Liver (tissue), 3 donors: ENCODE measurements around the gene POU3F3.

Source experiments
- RAD21 ChIP-seq, 2 donors: IDR thresholded peaks; 2 replicates each; pipeline ENCODE4 v1.6.1; 2016; ENCODE audit warnings: antibody characterized with exemption in 2 of 2, mild to moderate bottlenecking in 2 of 2
- SP1 ChIP-seq: IDR thresholded peaks from 2 replicates; pipeline ENCODE4 v1.6.1; 2018; ENCODE audit warnings: antibody characterized with exemption, mild to moderate bottlenecking
- TF ChIP-seq, protein P1 (sequence below): fragments of 150-350 bp; IDR thresholded peaks from 2 replicates; pipeline ENCODE4 v1.5.1; 2017; ENCODE audit warnings: improper control_type of control experiment, low read depth, low read length; ENCODE audit not compliant: missing input control
- TF ChIP-seq, protein P2 (sequence below): IDR thresholded peaks from 2 replicates; pipeline ENCODE4 v1.6.1; 2016; ENCODE audit warnings: antibody characterized with exemption
- donor health status: healthy.
- donor health status: healthy.

DNA sequence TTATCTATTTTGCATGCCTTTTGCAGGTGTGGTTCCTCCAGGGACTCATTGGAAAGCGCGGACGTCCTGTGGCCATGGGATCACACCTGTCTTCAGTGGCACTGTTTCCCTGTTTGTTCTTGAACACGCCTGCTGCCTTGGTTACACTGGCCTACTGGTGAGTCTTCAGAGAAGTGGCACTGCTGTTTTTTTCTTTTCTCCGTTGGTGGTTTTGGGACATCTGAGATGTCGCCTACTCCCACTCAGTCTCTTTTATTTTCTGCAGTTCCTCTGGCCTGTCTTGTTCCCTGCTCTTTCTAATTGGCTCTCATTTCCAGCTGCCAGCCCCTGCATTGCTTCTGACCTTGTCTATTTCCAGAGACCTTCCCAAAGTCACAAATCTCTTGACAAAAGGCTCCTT lies 35.7 kb upstream of the POU3F3 start:
- TF ChIP-seq SP1 (no peak), RAD21 (IDR thresholded peaks at IDR 0.05) (no peak)
- TF ChIP-seq, protein P1, sequence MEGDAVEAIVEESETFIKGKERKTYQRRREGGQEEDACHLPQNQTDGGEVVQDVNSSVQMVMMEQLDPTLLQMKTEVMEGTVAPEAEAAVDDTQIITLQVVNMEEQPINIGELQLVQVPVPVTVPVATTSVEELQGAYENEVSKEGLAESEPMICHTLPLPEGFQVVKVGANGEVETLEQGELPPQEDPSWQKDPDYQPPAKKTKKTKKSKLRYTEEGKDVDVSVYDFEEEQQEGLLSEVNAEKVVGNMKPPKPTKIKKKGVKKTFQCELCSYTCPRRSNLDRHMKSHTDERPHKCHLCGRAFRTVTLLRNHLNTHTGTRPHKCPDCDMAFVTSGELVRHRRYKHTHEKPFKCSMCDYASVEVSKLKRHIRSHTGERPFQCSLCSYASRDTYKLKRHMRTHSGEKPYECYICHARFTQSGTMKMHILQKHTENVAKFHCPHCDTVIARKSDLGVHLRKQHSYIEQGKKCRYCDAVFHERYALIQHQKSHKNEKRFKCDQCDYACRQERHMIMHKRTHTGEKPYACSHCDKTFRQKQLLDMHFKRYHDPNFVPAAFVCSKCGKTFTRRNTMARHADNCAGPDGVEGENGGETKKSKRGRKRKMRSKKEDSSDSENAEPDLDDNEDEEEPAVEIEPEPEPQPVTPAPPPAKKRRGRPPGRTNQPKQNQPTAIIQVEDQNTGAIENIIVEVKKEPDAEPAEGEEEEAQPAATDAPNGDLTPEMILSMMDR, result no peak
- TF ChIP-seq, protein P2, sequence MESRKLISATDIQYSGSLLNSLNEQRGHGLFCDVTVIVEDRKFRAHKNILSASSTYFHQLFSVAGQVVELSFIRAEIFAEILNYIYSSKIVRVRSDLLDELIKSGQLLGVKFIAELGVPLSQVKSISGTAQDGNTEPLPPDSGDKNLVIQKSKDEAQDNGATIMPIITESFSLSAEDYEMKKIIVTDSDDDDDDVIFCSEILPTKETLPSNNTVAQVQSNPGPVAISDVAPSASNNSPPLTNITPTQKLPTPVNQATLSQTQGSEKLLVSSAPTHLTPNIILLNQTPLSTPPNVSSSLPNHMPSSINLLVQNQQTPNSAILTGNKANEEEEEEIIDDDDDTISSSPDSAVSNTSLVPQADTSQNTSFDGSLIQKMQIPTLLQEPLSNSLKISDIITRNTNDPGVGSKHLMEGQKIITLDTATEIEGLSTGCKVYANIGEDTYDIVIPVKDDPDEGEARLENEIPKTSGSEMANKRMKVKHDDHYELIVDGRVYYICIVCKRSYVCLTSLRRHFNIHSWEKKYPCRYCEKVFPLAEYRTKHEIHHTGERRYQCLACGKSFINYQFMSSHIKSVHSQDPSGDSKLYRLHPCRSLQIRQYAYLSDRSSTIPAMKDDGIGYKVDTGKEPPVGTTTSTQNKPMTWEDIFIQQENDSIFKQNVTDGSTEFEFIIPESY, result no peak
